VCaP (cell line): ENCODE measurements around the gene ROR1.

Experiments
- H3K27ac ChIP-seq: fragments of 450-650 bp; 2 replicates; pipeline ENCODE4 v1.5.1; 2017
- CTCF ChIP-seq: fragments of 450-650 bp; conservative IDR thresholded peaks from 2 replicates; pipeline ENCODE4 v1.5.1; 2017; ENCODE audit warnings: mild to moderate bottlenecking, moderate library complexity

The ROR1 gene

GRCh38 chr1:63782982-63783381 lies 9.2 kb downstream of the ROR1 start:
- TF ChIP-seq CTCF: no peak
- no peak overlapping the region for H3K27ac ChIP-seq

GRCh38 chr1:63784083-63784482 lies 10.3 kb downstream of the ROR1 start:
- no peak overlapping the region for H3K27ac ChIP-seq
- TF ChIP-seq CTCF: no peak

GRCh38 chr1:63784489-63785390 lies 10.9 kb downstream of the ROR1 start:
- no peak overlapping the region for H3K27ac ChIP-seq
- TF ChIP-seq CTCF: no peak

GRCh38 chr1:63787270-63787669 lies 13.5 kb downstream of the ROR1 start:
- peak overlapping the region; percentile 56 for H3K27ac ChIP-seq

- peak overlapping the region; percentile 56 for H3K27ac ChIP-seq
- TF ChIP-seq CTCF: no peak
These were observed 14.1 kb downstream of the ROR1 start for GRCh38 chr1:63787875-63788274.

- TF ChIP-seq CTCF: no peak
- no peak overlapping the region for H3K27ac ChIP-seq
These were observed 16.2 kb downstream of the ROR1 start for GRCh38 chr1:63789856-63790605.

GRCh38 chr1:63790989-63791388 lies 17.2 kb downstream of the ROR1 start:
- H3K27ac ChIP-seq: no peak overlapping the region
- TF ChIP-seq CTCF: no peak
